ENCODE results near the gene PECR. TPM values are rescaled to one million over a fixed set of nuclear protein-coding genes. Genes with fewer than 3 reads are reported as not detected.

Gene PECR
- polyA plus RNA-seq, 1 experiment, result 5.6 TPM

DNA sequence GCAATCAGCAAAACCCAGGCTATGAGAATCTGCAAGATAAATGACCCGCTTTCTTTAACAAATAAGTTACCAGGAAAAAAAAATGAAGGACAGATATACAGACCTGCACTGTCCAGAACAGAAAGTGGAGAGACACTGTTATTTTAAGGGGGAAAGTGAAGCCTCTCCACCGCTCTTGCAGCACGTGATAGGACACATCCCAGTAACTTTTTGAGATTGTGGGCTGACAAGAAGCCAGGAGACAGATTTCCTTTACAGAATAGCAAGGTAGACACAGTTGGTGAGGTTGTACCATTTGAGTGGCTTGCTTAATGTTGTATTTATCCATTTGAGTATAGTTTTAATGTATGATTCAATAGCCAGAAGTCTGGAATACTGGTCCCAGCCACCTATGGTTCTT, 13.1 kb upstream of the PECR start:
- POLR2A ChIA-PET, result no interaction called here
- TF ChIP-seq, protein P1, sequence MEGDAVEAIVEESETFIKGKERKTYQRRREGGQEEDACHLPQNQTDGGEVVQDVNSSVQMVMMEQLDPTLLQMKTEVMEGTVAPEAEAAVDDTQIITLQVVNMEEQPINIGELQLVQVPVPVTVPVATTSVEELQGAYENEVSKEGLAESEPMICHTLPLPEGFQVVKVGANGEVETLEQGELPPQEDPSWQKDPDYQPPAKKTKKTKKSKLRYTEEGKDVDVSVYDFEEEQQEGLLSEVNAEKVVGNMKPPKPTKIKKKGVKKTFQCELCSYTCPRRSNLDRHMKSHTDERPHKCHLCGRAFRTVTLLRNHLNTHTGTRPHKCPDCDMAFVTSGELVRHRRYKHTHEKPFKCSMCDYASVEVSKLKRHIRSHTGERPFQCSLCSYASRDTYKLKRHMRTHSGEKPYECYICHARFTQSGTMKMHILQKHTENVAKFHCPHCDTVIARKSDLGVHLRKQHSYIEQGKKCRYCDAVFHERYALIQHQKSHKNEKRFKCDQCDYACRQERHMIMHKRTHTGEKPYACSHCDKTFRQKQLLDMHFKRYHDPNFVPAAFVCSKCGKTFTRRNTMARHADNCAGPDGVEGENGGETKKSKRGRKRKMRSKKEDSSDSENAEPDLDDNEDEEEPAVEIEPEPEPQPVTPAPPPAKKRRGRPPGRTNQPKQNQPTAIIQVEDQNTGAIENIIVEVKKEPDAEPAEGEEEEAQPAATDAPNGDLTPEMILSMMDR (IDR thresholded peaks at IDR 0.05; ENCODE audit: insufficient read depth, low read depth, low read length), result no peak
- no peak for DNase-seq (ENCODE audit: low read depth)
- CTCF ChIA-PET, result interaction anchor here (0.8 kb wide), 1 partner anchor 32 kb away, joined by 4 read pairs; no protein-coding TSS in a partner anchor
- H3K36me3 ChIP-seq (ENCODE audit: control insufficient read depth, insufficient read depth, low read length), result no peaks in the 10 kb centered on the region
- no peak overlapping the region for H3K4me3 ChIP-seq (ENCODE audit: low read depth, low read length)
- peaks cover 7% of the 10 kb centered on the region for H3K27me3 ChIP-seq (ENCODE audit: control insufficient read depth, insufficient read depth, low read length)

DNA sequence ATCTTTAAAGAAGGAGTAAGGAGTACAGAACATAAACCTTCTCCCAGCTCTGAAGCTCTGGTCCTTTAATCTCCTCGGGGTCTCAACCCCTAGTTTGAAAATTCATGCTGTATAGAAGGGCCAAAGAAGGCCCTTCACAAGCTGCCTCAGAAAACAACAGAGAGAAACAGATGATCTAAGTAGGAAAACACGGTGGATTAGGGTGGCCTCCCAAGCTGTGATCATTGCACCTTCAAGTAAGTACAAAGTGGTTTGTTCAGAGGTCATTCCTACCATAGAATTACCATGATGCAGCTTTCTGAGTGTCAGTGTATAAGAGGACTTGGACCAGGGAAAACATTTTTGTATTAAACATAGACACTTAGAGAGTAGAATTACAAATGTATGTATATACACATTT, 11.0 kb upstream of the PECR start:
- TF ChIP-seq, protein P1 (IDR thresholded peaks at IDR 0.05; ENCODE audit: insufficient read depth, low read depth, low read length), result no peak
- H3K27me3 ChIP-seq (ENCODE audit: control insufficient read depth, insufficient read depth, low read length), result peaks cover 6% of the 10 kb centered on the region; the same call in 1 of the 2 replicates
- H3K4me3 ChIP-seq (ENCODE audit: low read depth, low read length), result no peak overlapping the region
- H3K36me3 ChIP-seq (ENCODE audit: control insufficient read depth, insufficient read depth, low read length), result no peaks in the 10 kb centered on the region
- CTCF ChIA-PET, result interaction anchor here (0.6 to 1.9 kb wide), 2 partner anchors 11 to 546 kb away, joined by 3 to 7 read pairs; no protein-coding TSS in a partner anchor
- POLR2A ChIA-PET, result no interaction called here
- DNase-seq (ENCODE audit: low read depth), result no peak

GRCh38 chr2:216090369-216090786, 8.8 kb upstream of the PECR start:
- POLR2A ChIA-PET, result no interaction called here
- no peak for DNase-seq (ENCODE audit: low read depth)
- TF ChIP-seq, protein P1 (IDR thresholded peaks at IDR 0.05; ENCODE audit: insufficient read depth, low read depth, low read length), result no peak

GRCh38 chr2:216086207-216086893, 4.7 kb upstream of the PECR start:
- ChIA-PET CTCF (no interaction called here), POLR2A (no interaction called here)
- DNase-seq (ENCODE audit: low read depth), result no peak
- H3K4me3 ChIP-seq (ENCODE audit: low read depth, low read length), result no peak overlapping the region
- H3K36me3 ChIP-seq (ENCODE audit: control insufficient read depth, insufficient read depth, low read length), result no peaks in the 10 kb centered on the region
- TF ChIP-seq, protein P1 (IDR thresholded peaks at IDR 0.05; ENCODE audit: insufficient read depth, low read depth, low read length), result no peak
- H3K27me3 ChIP-seq (ENCODE audit: control insufficient read depth, insufficient read depth, low read length), result no peaks in the 10 kb centered on the region

More at GRCh38 chr2:216090369-216090786, 8.8 kb upstream of the PECR start:
- Histone ChIP-seq H3K36me3 (ENCODE audit: control insufficient read depth, insufficient read depth, low read length) (no peaks in the 10 kb centered on the region), H3K27me3 (ENCODE audit: control insufficient read depth, insufficient read depth, low read length) (peaks cover 2% of the 10 kb centered on the region; the same call in 1 of the 2 replicates), H3K4me3 (ENCODE audit: low read depth, low read length) (no peak overlapping the region)
- CTCF ChIA-PET, result no interaction called here

- Histone ChIP-seq H3K27me3 (ENCODE audit: control insufficient read depth, insufficient read depth, low read length) (no peaks in the 10 kb centered on the region), H3K4me3 (ENCODE audit: low read depth, low read length) (no peak overlapping the region), H3K36me3 (ENCODE audit: control insufficient read depth, insufficient read depth, low read length) (no peaks in the 10 kb centered on the region)
- ChIA-PET POLR2A (interaction anchor here (0.8 kb wide), 1 partner anchor 173 kb away, joined by 3 read pairs; no protein-coding TSS in a partner anchor), CTCF (no interaction called here)
- TF ChIP-seq, protein P1 (IDR thresholded peaks at IDR 0.05; ENCODE audit: insufficient read depth, low read depth, low read length), result no peak
- DNase-seq (ENCODE audit: low read depth), result no peak
Measured at GRCh38 chr2:216084547-216084946, 2.9 kb upstream of the PECR start.

All from BJ (cell line).